NK-92 treated with Interleukin-12 subunit alpha and Interleukin-12 subunit beta, amount 100 ng/mL, for 24 hours (cell line): ENCODE data around the gene RPS18.
"Not testable (repeated sequence)": the region's sequence is repeated elsewhere in the genome, so short reads cannot be mapped to it uniquely, and the experiment has no call there.

Experiments used
- DNase-seq: peaks from one replicate; lab custom pipeline; 2025; lab: John Stamatoyannopoulos, UW

Gene RPS18

GRCh38 chr6:33272275-33273128 lies 627 bp downstream of the RPS18 start:
- no peak for DNase-seq

DNA sequence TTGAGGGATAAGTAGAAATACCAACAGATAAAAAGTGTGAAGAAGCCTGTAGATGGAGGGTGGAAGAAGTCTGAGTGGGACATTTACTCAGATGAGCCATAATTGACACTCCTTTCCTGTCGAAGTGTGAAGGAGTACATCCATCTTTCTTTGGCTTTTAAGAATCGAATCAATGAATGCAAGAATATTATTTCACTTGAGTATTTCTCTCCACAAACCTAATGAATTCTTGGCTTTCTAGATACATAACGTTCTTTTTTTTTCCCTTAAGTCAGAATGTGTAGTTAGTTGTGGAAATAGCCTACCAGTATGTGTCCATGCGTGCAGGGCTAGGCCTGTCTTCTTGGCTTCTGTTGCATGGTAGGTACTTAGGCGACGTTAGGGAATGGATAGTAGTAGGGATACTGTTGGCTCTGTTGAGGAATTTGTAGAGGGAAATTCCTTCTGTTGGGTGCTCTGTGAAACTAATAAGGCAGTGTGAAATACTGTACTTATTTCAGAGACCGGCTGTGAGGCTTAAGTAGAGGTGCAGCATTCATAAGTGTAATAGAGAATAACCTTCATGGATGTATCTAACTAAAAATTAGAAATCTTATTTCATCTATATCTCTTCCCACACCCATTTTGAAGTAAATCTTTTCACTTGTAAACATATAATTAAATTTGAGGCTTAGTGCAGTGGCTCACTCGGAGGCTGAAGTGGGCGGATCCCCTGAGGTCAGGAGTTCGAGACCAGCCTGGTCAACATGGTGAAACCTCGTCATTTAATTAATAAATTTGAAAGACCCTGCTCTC lies 1.5 kb downstream of the RPS18 start:
- no peak for DNase-seq

GRCh38 chr6:33273924-33274902 lies 2.3 kb downstream of the RPS18 start:
- no peak for DNase-seq

GRCh38 chr6:33275795-33276580 lies 4.1 kb downstream of the RPS18 start:
- not testable (repeated sequence) for DNase-seq

- no peak for DNase-seq
Observed at GRCh38 chr6:33276581-33276863, 4.6 kb downstream of the RPS18 start.

- DNase-seq, result peak; percentile 44
Observed at GRCh38 chr6:33276864-33277662, 5.2 kb downstream of the RPS18 start, which contains the start of gene B3GALT4. Gene B3GALT4 (plus strand): TSS chr6:33277123. CDS start chr6:33277420, 297 bp downstream.

GRCh38 chr6:33277663-33278391 lies 6.0 kb downstream of the RPS18 start:
- peak; percentile 19 for DNase-seq

DNA sequence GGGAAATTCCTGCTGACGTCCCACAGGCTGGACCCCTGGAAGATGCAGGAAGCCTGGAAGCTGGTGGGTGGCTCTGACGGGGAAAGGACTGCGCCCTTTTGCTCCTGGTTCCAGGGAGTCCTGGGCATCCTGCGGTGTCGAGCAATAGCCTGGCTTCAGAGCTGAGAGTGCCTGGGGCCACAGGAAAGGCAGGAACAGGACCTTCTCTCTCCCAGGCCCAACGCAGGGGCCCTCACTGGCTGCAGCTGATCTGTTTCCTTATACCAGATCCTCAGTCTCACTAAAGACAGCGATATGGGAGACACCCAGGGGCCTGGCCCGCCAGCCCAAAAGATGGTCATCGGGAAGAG lies 6.5 kb downstream of the RPS18 start:
- DNase-seq, result no peak

DNA sequence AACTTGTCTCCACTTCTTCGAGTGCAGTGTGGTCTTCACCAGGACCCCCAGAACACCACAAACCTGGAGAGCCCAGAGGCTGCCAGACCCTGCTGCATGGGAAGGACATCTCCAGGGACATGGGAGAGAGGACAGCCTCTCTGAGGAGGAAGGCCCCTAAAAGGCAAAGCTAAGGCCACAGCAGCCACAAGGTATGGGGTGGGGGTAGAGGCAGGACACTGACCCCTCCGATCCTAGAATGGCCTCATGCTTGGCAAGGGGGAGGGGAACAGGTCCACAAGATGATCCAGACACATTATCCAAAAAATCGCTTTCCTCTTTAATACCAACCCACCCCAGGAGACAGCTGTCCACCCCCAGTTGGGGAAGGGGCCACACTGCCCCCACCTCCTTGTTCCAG lies 6.9 kb downstream of the RPS18 start:
- no peak for DNase-seq

GRCh38 chr6:33279257-33279695 lies 7.4 kb downstream of the RPS18 start:
- DNase-seq, result no peak

- DNase-seq, result no peak
Observed at GRCh38 chr6:33279971-33280511, 8.2 kb downstream of the RPS18 start.

DNA sequence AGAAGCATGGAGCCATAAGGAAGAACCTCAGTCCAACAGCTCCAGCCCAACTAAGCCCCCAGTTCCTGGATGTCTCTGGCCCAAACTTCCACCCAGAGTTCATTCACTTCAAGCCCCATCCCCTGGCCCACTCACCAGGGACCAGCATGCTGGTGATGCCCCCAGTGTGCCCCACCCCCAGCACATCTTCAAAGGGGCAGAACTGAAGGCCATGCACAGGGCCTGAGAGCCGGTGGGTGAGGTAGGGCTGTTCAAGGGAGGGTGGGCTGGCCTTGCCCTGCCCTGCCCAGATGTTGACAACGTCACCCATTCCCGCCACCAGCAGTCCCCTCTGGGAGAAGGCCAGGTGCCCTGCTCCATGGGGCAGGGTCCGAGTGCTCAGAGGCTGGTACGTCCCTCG lies 8.7 kb downstream of the RPS18 start:
- no peak for DNase-seq

- DNase-seq, result not testable (repeated sequence)
Observed at GRCh38 chr6:33285214-33285613, 13.3 kb downstream of the RPS18 start.

- no peak for DNase-seq
Observed at GRCh38 chr6:33286946-33287914, 15.4 kb downstream of the RPS18 start.

DNA sequence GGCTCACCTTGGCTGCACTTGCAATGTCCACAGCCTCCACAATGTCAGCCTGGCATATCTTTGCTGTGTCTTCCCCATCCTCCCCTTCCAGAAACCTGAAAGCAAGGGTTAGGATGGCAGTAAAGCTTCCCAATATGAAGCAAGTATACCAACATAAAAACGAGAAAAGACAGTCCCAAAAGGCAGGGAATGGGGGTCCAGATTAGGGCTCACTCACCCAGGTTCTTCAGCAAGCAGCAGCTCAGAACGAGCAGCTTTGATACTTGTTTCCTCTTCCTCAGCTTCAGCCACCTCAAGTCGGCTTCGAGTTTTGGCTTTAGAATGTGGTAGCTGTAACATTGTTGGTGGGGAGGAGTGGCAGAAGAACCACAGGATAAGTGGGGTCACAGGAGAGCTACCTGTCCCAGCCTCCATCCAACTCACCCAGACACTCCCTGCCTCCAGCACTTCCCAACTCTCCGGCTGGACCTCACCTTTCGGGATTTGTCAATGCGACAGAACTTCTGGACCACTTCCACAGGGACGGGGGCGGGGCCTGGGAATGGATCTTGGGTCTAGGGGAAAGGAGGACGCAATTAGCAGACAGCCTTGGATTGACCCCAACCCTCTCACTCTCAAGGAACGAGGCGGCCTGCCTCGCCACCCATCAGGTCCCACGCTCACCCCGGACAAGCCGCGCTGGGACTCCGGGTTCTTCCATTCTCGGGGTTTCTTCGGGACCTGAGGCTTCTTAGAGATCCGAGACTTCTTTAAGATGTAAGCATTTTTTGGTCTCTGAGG lies 16.5 kb downstream of the RPS18 start:
- no peak for DNase-seq

GRCh38 chr6:33288921-33289783 lies 17.3 kb downstream of the RPS18 start, which contains the start of the genes PFDN6 and WDR46:
Gene PFDN6 (plus strand): TSS chr6:33289601. CDS start chr6:33289857, 256 bp downstream.
Gene WDR46 (minus strand): TSS chr6:33289239. CDS start chr6:33289170, 69 bp downstream.
- DNase-seq, result peak; percentile 66
